ENCODE results near the gene PLAAT3. TPM values are rescaled to one million over a fixed set of nuclear protein-coding genes. Genes with fewer than 3 reads are reported as not detected.
"Not testable (repeated sequence)": the region's sequence is repeated elsewhere in the genome, so short reads cannot be mapped to it uniquely, and the experiment has no call there.

Gene PLAAT3
- total and polyA plus RNA-seq, 4 donors = 13.4 to 90.1 (median 54.3) TPM

GRCh38 chr11:63583357-63583677 lies 30.9 kb downstream of the PLAAT3 start:
- no peak overlapping the region for H3K27ac ChIP-seq (ENCODE audit: low read depth in 1 of 2, low read length in 2 of 2)

DNA sequence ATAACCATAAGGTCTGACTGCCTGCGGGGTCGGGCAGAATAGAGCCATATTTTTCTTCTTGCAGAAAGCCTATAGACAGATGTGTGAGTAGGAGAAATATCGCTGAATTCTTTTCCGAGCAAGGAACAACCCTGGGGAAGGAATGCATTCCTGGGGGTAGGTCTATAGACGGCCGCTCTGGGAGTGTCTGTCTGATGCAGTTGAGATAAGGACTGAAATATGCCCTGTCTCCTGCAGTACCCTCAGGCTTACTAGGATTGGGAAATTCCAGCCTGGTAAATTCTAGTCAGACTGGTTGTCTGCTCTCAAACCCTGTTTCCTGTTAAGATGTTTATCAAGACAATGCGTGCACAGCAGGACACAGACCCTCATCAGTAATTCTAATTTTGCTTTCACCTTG lies 33.0 kb downstream of the PLAAT3 start:
- H3K4me1 ChIP-seq (ENCODE audit: control insufficient read depth in 4 of 4, insufficient read depth in 4 of 4, low read length in 3 of 4); H3K27me3 ChIP-seq (ENCODE audit: control insufficient read depth in 4 of 4, insufficient read depth in 4 of 4, low read length in 3 of 4); H3K9me3 ChIP-seq (ENCODE audit: control insufficient read depth in 4 of 4, low read length in 3 of 4); H3K4me3 ChIP-seq (ENCODE audit: low read depth in 1 of 3, low read length in 3 of 3); H3K9ac ChIP-seq (ENCODE audit: low read depth in 1 of 2, low read length in 2 of 2); DNase-seq (ENCODE audit: low spot score); H3K27ac ChIP-seq (ENCODE audit: low read depth in 1 of 2, low read length in 2 of 2): not testable (repeated sequence)
- H3K36me3 ChIP-seq (ENCODE audit: control insufficient read depth in 4 of 4, insufficient read depth in 3 of 4, low read depth in 1 of 4, low read length in 3 of 4) = peaks cover 7 to 19% (median 17%) of the 10 kb centered on the region in 4 donors
- 92% methylated on average over 7 of the region's 7 CpGs for WGBS

More at GRCh38 chr11:63583357-63583677, 30.9 kb downstream of the PLAAT3 start:
- Histone ChIP-seq H3K9ac (ENCODE audit: low read depth in 1 of 2, low read length in 2 of 2) (no peak overlapping the region), H3K4me1 (ENCODE audit: control insufficient read depth in 4 of 4, insufficient read depth in 4 of 4, low read length in 3 of 4) (peaks cover 6 to 17% (median 10%) of the 10 kb centered on the region in 4 donors), H3K9me3 (ENCODE audit: control insufficient read depth in 4 of 4, low read length in 3 of 4) (no peaks in the 10 kb centered on the region), H3K4me3 (ENCODE audit: low read depth in 1 of 3, low read length in 3 of 3) (no peak overlapping the region), H3K27me3 (ENCODE audit: control insufficient read depth in 4 of 4, insufficient read depth in 4 of 4, low read length in 3 of 4) (no peaks in the 10 kb centered on the region), H3K36me3 (ENCODE audit: control insufficient read depth in 4 of 4, insufficient read depth in 3 of 4, low read depth in 1 of 4, low read length in 3 of 4) (peaks cover 7 to 19% (median 17%) of the 10 kb centered on the region in 4 donors)
- DNase-seq (ENCODE audit: low spot score) = no peak
- TF ChIP-seq, protein P1, sequence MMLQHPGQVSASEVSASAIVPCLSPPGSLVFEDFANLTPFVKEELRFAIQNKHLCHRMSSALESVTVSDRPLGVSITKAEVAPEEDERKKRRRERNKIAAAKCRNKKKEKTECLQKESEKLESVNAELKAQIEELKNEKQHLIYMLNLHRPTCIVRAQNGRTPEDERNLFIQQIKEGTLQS (IDR thresholded peaks at IDR 0.05) = no peak
- TF ChIP-seq JUND (IDR thresholded peaks at IDR 0.05) = no peak
- TF ChIP-seq RXRA (IDR thresholded peaks at IDR 0.05) = no peak
- no peak for TF ChIP-seq SP1 (IDR thresholded peaks at IDR 0.05)
- no peak for TF ChIP-seq REST (IDR thresholded peaks at IDR 0.05)
- TF ChIP-seq, protein P2, sequence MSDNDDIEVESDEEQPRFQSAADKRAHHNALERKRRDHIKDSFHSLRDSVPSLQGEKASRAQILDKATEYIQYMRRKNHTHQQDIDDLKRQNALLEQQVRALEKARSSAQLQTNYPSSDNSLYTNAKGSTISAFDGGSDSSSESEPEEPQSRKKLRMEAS (IDR thresholded peaks at IDR 0.05) = no peak
- TF ChIP-seq TAF1 (conservative IDR thresholded peaks at IDR 0.05) = no peak
- TF ChIP-seq, protein P3, sequence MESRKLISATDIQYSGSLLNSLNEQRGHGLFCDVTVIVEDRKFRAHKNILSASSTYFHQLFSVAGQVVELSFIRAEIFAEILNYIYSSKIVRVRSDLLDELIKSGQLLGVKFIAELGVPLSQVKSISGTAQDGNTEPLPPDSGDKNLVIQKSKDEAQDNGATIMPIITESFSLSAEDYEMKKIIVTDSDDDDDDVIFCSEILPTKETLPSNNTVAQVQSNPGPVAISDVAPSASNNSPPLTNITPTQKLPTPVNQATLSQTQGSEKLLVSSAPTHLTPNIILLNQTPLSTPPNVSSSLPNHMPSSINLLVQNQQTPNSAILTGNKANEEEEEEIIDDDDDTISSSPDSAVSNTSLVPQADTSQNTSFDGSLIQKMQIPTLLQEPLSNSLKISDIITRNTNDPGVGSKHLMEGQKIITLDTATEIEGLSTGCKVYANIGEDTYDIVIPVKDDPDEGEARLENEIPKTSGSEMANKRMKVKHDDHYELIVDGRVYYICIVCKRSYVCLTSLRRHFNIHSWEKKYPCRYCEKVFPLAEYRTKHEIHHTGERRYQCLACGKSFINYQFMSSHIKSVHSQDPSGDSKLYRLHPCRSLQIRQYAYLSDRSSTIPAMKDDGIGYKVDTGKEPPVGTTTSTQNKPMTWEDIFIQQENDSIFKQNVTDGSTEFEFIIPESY (IDR thresholded peaks at IDR 0.05) = no peak
- no peak for TF ChIP-seq HNF4A (conservative IDR thresholded peaks at IDR 0.05)
- no peak for TF ChIP-seq YY1 (IDR thresholded peaks at IDR 0.05)
- no peak for TF ChIP-seq CTCF (IDR thresholded peaks at IDR 0.05; ENCODE audit: low read depth, low read length, missing input control)
- no peak for TF ChIP-seq HNF4G (IDR thresholded peaks at IDR 0.05)
- TF ChIP-seq FOXA2 (IDR thresholded peaks at IDR 0.05) = no peak
- TF ChIP-seq EGR1 (IDR thresholded peaks at IDR 0.05; ENCODE audit: low read depth in 2 of 2) = no peak
- no peak for TF ChIP-seq NR2F2 (IDR thresholded peaks at IDR 0.05)
- no peak for TF ChIP-seq RAD21 (IDR thresholded peaks at IDR 0.05)
- TF ChIP-seq FOXA1 (IDR thresholded peaks at IDR 0.05) = no peak

GRCh38 chr11:63578882-63579281 lies 35.4 kb downstream of the PLAAT3 start:
- not testable (repeated sequence) for H3K9ac ChIP-seq (ENCODE audit: low read depth in 1 of 2, low read length in 2 of 2); H3K27me3 ChIP-seq (ENCODE audit: control insufficient read depth in 4 of 4, insufficient read depth in 4 of 4, low read length in 3 of 4); H3K4me3 ChIP-seq (ENCODE audit: low read depth in 1 of 3, low read length in 3 of 3); H3K9me3 ChIP-seq (ENCODE audit: control insufficient read depth in 4 of 4, low read length in 3 of 4); DNase-seq (ENCODE audit: low spot score); H3K27ac ChIP-seq (ENCODE audit: low read depth in 1 of 2, low read length in 2 of 2)
- 76% methylated on average over 2 of the region's 3 CpGs for WGBS
- peaks cover 7 to 26% (median 15%) of the 10 kb centered on the region in 4 donors for H3K4me1 ChIP-seq (ENCODE audit: control insufficient read depth in 4 of 4, insufficient read depth in 4 of 4, low read length in 3 of 4)
- H3K36me3 ChIP-seq (ENCODE audit: control insufficient read depth in 4 of 4, insufficient read depth in 3 of 4, low read depth in 1 of 4, low read length in 3 of 4) = peaks cover 5 to 18% (median 13%) of the 10 kb centered on the region in 4 donors

Measured in liver (tissue), 9 donors.